GM12864 (cell line): ENCODE results near the gene PRR33.

ENCODE experiments used
- DNase-seq: peaks from one replicate; pipeline ENCODE4 v3.0.0-alpha.2; 2011; ENCODE audit warnings: low read depth
- H3K4me3 ChIP-seq: 2 replicates; pipeline ENCODE4 v1.5.1; 2011; ENCODE audit warnings: mild to moderate bottlenecking, low read depth, low read length, control low read depth
- CTCF ChIP-seq: IDR thresholded peaks from 2 replicates; pipeline ENCODE4 v1.5.1; 2011; ENCODE audit warnings: low read depth, mild to moderate bottlenecking, moderate library complexity, low read length, control low read depth, inconsistent platforms; ENCODE audit errors: missing control alignments

The PRR33 gene

GRCh38 chr11:1863352-1864216 lies 28.1 kb downstream of the PRR33 start:
- DNase-seq = no peak
- H3K4me3 ChIP-seq = no peak overlapping the region

DNA sequence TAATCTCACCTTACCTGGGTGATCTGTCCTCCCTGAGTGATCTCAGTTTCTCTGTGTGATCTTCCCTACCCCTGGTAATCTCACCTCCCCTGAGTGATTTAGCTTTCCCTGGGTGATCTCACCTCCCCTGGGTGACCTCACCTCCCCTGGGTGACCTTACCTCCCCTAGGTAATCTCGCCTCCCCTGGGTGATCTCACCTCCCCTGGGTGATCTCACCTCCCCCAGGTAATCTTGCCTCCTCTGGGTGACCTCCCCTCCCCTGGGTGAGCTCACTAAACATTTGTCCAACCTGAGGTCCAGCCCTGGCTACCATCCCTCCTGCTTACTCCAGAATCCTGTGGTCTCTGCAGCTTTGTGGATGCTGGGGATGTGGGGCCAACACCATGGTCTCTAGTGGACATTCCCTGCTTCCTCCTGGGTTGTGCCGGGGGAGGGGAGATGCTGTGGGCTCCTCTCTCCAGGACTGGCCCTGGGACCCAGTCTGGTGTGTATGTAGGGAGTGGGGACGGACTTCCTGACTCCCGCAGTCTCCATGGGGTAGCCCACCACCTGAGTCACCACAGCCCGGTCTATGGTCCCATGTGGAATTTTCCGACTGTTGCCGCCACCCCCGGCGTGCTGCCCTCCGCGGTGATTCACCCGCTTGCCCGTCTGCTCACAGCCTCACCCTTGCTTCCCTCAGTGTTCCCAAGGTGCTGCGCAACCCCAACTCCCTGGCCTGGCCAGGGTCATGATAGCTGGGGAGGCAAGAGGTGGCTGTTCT lies 28.9 kb downstream of the PRR33 start:
- H3K4me3 ChIP-seq = no peak overlapping the region
- DNase-seq = no peak
- no peak for TF ChIP-seq CTCF

More at GRCh38 chr11:1863352-1864216, 28.1 kb downstream of the PRR33 start:
- TF ChIP-seq CTCF = no peak

- H3K4me3 ChIP-seq = no peak overlapping the region
- DNase-seq = no peak
- TF ChIP-seq CTCF = no peak
These were observed 30.0 kb downstream of the PRR33 start for GRCh38 chr11:1861435-1862411.

- H3K4me3 ChIP-seq = no peak overlapping the region
- DNase-seq = no peak
- TF ChIP-seq CTCF = no peak
These were observed 31.6 kb downstream of the PRR33 start for GRCh38 chr11:1860108-1860507.

DNA sequence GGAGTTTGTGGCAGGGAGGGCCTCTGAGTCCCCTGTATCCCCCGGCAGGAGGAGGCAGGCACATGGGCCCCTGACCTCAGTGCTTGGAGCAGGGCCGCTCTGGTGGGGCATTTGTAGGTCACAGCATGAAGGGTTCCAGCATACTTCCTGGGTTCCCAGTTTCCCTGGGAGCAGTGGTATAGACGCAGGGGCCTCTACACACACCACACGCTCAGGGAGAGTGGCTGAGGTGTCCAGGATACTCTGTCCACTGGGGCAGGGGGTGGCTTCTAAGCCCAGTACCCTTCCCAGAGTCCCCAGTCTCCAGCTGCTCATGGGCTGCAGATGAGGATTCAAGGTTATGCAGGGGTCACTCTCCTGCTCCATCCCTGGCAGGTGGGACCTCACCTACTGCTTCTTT lies 32.7 kb downstream of the PRR33 start:
- TF ChIP-seq CTCF = no peak
- no peak for DNase-seq
- no peak overlapping the region for H3K4me3 ChIP-seq

DNA sequence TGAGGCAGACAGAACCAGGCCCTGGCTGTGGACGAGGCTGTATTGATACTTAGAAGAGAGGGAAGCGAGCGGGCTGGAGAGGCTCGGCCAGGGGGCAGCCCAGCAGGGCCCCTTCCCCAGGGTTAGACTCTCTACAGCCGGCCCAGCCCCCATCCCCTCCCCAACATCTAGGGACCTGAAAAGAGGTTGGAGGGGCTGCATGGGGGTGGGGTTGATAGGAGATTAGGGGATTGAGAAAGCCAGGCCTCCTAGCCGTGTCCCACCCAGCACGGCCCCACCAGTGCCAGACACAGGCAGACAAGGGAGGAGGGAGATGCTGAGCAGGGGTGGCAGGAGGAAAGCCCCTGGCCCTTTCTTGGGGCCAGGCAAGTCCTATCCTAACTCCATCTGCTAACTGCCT lies 33.1 kb downstream of the PRR33 start:
- no peak overlapping the region for H3K4me3 ChIP-seq
- DNase-seq = no peak
- TF ChIP-seq CTCF = no peak
